Inflammatory macrophage treated with lipopolysaccharide for 4 hours (primary cell): ENCODE measurements around the gene CYP24A1.

Source experiments
- DNase-seq: peaks from one replicate; pipeline ENCODE4 v3.0.0-alpha.2; 2020

Gene CYP24A1

GRCh38 chr20:54172856-54173652 is 732 bp downstream of the CYP24A1 start:
- no peak for DNase-seq

- no peak for DNase-seq
These were observed 1.3 kb downstream of the CYP24A1 start for GRCh38 chr20:54172532-54172855.

GRCh38 chr20:54170963-54171362 is 2.8 kb downstream of the CYP24A1 start:
- DNase-seq = no peak

- DNase-seq = no peak
These were observed 3.7 kb downstream of the CYP24A1 start for GRCh38 chr20:54170026-54170471.

- no peak for DNase-seq
These were observed 4.6 kb downstream of the CYP24A1 start for GRCh38 chr20:54168961-54169862.

- DNase-seq = no peak
These were observed 5.6 kb downstream of the CYP24A1 start for GRCh38 chr20:54167909-54168872.

GRCh38 chr20:54166987-54167662 is 6.7 kb downstream of the CYP24A1 start:
- DNase-seq = no peak

GRCh38 chr20:54165803-54166202 is 8.0 kb downstream of the CYP24A1 start:
- no peak for DNase-seq

GRCh38 chr20:54165014-54165413 is 8.8 kb downstream of the CYP24A1 start:
- DNase-seq = no peak

GRCh38 chr20:54163402-54163801 is 10.4 kb downstream of the CYP24A1 start:
- DNase-seq = no peak

- no peak for DNase-seq
These were observed 11.3 kb downstream of the CYP24A1 start for GRCh38 chr20:54162378-54163009.

- no peak for DNase-seq
These were observed 12.0 kb downstream of the CYP24A1 start for GRCh38 chr20:54161821-54162149.

GRCh38 chr20:54161008-54161820 is 12.6 kb downstream of the CYP24A1 start:
- no peak for DNase-seq

GRCh38 chr20:54160065-54161007 is 13.4 kb downstream of the CYP24A1 start:
- DNase-seq = no peak

- DNase-seq = no peak
These were observed 14.8 kb downstream of the CYP24A1 start for GRCh38 chr20:54158856-54159418.

GRCh38 chr20:54158226-54158625 is 15.6 kb downstream of the CYP24A1 start:
- DNase-seq = no peak

GRCh38 chr20:54156981-54157835 is 16.6 kb downstream of the CYP24A1 start:
- DNase-seq = no peak

GRCh38 chr20:54156522-54156921 is 17.3 kb downstream of the CYP24A1 start:
- DNase-seq = no peak
